ENCODE results near the gene ULK3. TPM values are rescaled to one million over a fixed set of nuclear protein-coding genes. Genes with fewer than 3 reads are reported as not detected.

Gene ULK3
- total and polyA plus RNA-seq, 10 of the 15 experiments (the other 5 are each of a cell fraction or from before 2014, with no cell fraction given): 0.64 to 38.8 (median 27.1) TPM

DNA sequence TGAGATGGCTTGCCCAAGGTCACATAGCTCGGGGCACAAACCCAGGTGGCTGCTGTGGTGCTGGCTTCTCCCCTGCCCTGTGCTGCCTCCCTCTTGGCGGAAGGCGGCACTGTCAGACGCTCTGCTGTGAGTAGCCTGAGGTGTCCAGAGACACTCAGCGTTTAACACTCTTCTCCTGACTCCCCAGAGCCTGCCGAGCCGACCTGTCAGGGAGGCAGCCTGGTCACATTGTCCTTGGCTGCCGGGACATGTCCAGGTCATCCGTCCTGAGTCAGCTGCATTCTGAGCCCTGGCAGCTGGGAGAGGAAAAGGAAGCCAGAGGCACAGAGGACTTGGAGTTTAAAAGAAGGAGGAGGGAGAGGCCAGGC is 25.6 kb downstream of the ULK3 start:
- ATAC-seq (no peak), DNase-seq (ENCODE audit: low read depth, low spot score) (no peak), FAIRE-seq (no peak)
- Histone ChIP-seq H3K9ac (ENCODE audit: control insufficient read depth, insufficient read depth, low read length) (no peak overlapping the region), H3K4me1 (ENCODE audit: control insufficient read depth, insufficient read depth, low read length) (peaks cover 16% of the 10 kb centered on the region), H3K9me3 (replicated peaks; ENCODE audit: control insufficient read depth, insufficient read depth, low read length) (no peaks in the 10 kb centered on the region), H2AFZ (ENCODE audit: control insufficient read depth, low read depth, low read length) (no peak overlapping the region), H3K79me2 (ENCODE audit: control insufficient read depth, insufficient read depth, low read length) (no peaks in the 10 kb centered on the region), H3K27me3 (replicated peaks in 1 of 2; ENCODE audit: control insufficient read depth in 2 of 2, insufficient read depth in 2 of 2, low read length in 1 of 2) (no peaks in the 10 kb centered on the region), H3K36me3 (ENCODE audit: control insufficient read depth in 2 of 2, insufficient read depth in 2 of 2, low read length in 1 of 2) (no peaks in the 10 kb centered on the region), H3K4me3 (no peak overlapping the region), H4K20me1 (ENCODE audit: control insufficient read depth, insufficient read depth) (no peaks in the 10 kb centered on the region), H3K27ac (ENCODE audit: control insufficient read depth, insufficient read depth) (no peak overlapping the region), H3K4me2 (ENCODE audit: control insufficient read depth, insufficient read depth) (no peak overlapping the region)
- in situ Hi-C loops (cut with MboI): no loop called here
- 69% methylated on average over 9 of the region's 9 CpGs for WGBS (ENCODE audit: insufficient coverage, insufficient replicate concordance, low lambda C conversion rate, missing lambda C conversion rate)
- intact Hi-C loops (cut with micrococcal nuclease; ENCODE audit: unreplicated experiment): no loop called here
- ChIA-PET RAD21 (ENCODE audit: unreplicated experiment) (no interaction called here), SMC1A (ENCODE audit: uncharacterized antibody, unreplicated experiment) (no interaction called here), CTCF (interaction anchor here (0.6 to 1.7 kb wide), 5 partner anchors 10 to 183 kb away, joined by 3 to 7 read pairs (median 4); no protein-coding TSS in a partner anchor), POLR2A (interaction anchor here (1.1 kb wide), 1 partner anchor 26 kb away, joined by 3 read pairs; the partner anchor contains the start of gene ULK3)
- BruUV-seq (replicated peaks): no TSS peak
- TF ChIP-seq RELB (IDR thresholded peaks at IDR 0.05; ENCODE audit: low read depth) (no peak), BCL11A (IDR thresholded peaks at IDR 0.05; ENCODE audit: low read depth, low read length) (no peak), FOXK2 (IDR thresholded peaks at IDR 0.05) (no peak), IKZF2 (IDR thresholded peaks at IDR 0.05) (no peak), ZNF274 (IDR thresholded peaks at IDR 0.05; ENCODE audit: insufficient read depth, insufficient read length) (no peak), ETV6 (conservative IDR thresholded peaks at IDR 0.05 in 1 of 2, IDR thresholded peaks at IDR 0.05 in 1 of 2; ENCODE audit: borderline replicate concordance in 1 of 2, low read depth in 1 of 2) (no peak), HCFC1 (IDR thresholded peaks at IDR 0.05; ENCODE audit: low read length) (no peak)

Measured in GM12878 (cell line).